Measurements from ENCODE around the gene PKD2. TPM values are rescaled to one million over a fixed set of nuclear protein-coding genes. Genes with fewer than 3 reads are reported as not detected.

PKD2 gene
- total and polyA plus RNA-seq, 2 experiments from 2014 or later: 16.3 to 27.1 TPM

DNA sequence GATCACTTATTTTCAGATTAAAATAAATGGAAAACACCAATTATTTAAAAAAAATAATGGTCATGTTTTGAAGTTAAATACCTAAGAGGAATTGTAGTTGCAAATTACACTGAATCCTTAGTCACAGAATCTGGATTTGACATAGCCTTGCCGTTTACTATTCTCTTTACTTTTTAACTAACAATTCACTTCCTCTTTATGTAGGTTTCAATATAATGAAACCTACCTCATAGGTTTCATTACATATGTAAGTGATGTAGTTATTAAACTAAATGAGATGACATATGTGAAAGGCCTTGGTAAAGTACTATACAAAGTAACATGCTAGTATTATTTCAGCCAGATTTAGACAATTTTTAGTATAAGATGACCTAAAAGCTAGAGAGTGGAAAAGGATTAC, 25.4 kb upstream of the PKD2 start:
- Histone ChIP-seq H3K27ac (no peak overlapping the region), H3K27me3 (no peaks in the 10 kb centered on the region), H3K9me3 (ENCODE audit: low read depth) (no peaks in the 10 kb centered on the region), H3K36me3 (no peaks in the 10 kb centered on the region), H3K4me3 (no peak overlapping the region), H3K4me1 (ENCODE audit: low read depth) (no peaks in the 10 kb centered on the region)
- TF ChIP-seq, protein P1, sequence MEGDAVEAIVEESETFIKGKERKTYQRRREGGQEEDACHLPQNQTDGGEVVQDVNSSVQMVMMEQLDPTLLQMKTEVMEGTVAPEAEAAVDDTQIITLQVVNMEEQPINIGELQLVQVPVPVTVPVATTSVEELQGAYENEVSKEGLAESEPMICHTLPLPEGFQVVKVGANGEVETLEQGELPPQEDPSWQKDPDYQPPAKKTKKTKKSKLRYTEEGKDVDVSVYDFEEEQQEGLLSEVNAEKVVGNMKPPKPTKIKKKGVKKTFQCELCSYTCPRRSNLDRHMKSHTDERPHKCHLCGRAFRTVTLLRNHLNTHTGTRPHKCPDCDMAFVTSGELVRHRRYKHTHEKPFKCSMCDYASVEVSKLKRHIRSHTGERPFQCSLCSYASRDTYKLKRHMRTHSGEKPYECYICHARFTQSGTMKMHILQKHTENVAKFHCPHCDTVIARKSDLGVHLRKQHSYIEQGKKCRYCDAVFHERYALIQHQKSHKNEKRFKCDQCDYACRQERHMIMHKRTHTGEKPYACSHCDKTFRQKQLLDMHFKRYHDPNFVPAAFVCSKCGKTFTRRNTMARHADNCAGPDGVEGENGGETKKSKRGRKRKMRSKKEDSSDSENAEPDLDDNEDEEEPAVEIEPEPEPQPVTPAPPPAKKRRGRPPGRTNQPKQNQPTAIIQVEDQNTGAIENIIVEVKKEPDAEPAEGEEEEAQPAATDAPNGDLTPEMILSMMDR (IDR thresholded peaks at IDR 0.05; ENCODE audit: low read depth, low read length): no peak
- no peak for DNase-seq (ENCODE audit: low read depth in 1 of 2, low spot score in 1 of 2)

- Histone ChIP-seq H3K36me3 (no peaks in the 10 kb centered on the region), H3K9me3 (ENCODE audit: low read depth) (no peaks in the 10 kb centered on the region), H3K4me3 (no peak overlapping the region), H3K27me3 (no peaks in the 10 kb centered on the region), H3K4me1 (ENCODE audit: low read depth) (no peaks in the 10 kb centered on the region), H3K27ac (no peak overlapping the region)
- TF ChIP-seq, protein P1 (IDR thresholded peaks at IDR 0.05; ENCODE audit: low read depth, low read length): no peak
- DNase-seq (ENCODE audit: low read depth in 1 of 2, low spot score in 1 of 2): peak in 1 of 2 donors; percentile 47
Observed at GRCh38 chr4:87982446-87983010, 24.9 kb upstream of the PKD2 start.

- no peaks in the 10 kb centered on the region for H3K9me3 ChIP-seq (ENCODE audit: low read depth)
- H3K4me3 ChIP-seq: no peak overlapping the region
- no peak overlapping the region for H3K27ac ChIP-seq
- no peaks in the 10 kb centered on the region for H3K4me1 ChIP-seq (ENCODE audit: low read depth)
- TF ChIP-seq, protein P1 (IDR thresholded peaks at IDR 0.05; ENCODE audit: low read depth, low read length): no peak
- no peaks in the 10 kb centered on the region for H3K36me3 ChIP-seq
- H3K27me3 ChIP-seq: no peaks in the 10 kb centered on the region
- no peak for DNase-seq (ENCODE audit: low read depth in 1 of 2, low spot score in 1 of 2)
Observed at GRCh38 chr4:87983996-87984395, 23.4 kb upstream of the PKD2 start.

GRCh38 chr4:87985097-87985886, 22.1 kb upstream of the PKD2 start:
- Histone ChIP-seq H3K4me3 (no peak overlapping the region), H3K27ac (no peak overlapping the region), H3K4me1 (ENCODE audit: low read depth) (no peaks in the 10 kb centered on the region), H3K36me3 (no peaks in the 10 kb centered on the region), H3K27me3 (no peaks in the 10 kb centered on the region), H3K9me3 (ENCODE audit: low read depth) (no peaks in the 10 kb centered on the region)
- TF ChIP-seq, protein P1 (IDR thresholded peaks at IDR 0.05; ENCODE audit: low read depth, low read length): peak; percentile 50
- DNase-seq (ENCODE audit: low read depth in 1 of 2, low spot score in 1 of 2): peak; percentile 31 to 57

GRCh38 chr4:87985887-87986200, 21.6 kb upstream of the PKD2 start:
- Histone ChIP-seq H3K27me3 (no peaks in the 10 kb centered on the region), H3K9me3 (ENCODE audit: low read depth) (no peaks in the 10 kb centered on the region), H3K27ac (no peak overlapping the region), H3K4me3 (no peak overlapping the region), H3K36me3 (no peaks in the 10 kb centered on the region), H3K4me1 (ENCODE audit: low read depth) (no peaks in the 10 kb centered on the region)
- TF ChIP-seq, protein P1 (IDR thresholded peaks at IDR 0.05; ENCODE audit: low read depth, low read length): no peak
- no peak for DNase-seq (ENCODE audit: low read depth in 1 of 2, low spot score in 1 of 2)

Data from cardiac muscle cell (in vitro differentiated cells and primary cell).